AG09319 (cell line): ENCODE data around the gene MFAP3L.

Source experiments
- DNase-seq: peaks from one replicate; pipeline ENCODE4 v3.0.0-alpha.2; 2010; ENCODE audit warnings: low read depth; ENCODE audit errors: extremely low read depth
- CTCF ChIP-seq: IDR thresholded peaks from 2 replicates; pipeline ENCODE4 v1.5.1; 2011; ENCODE audit warnings: low read depth, mild to moderate bottlenecking, inconsistent platforms, low read length, moderate library complexity

Gene MFAP3L

GRCh38 chr4:170026253-170027021 is at the start of gene MFAP3L:
TSS of gene MFAP3L (minus strand) at chr4:170026395. CDS start at chr4:170005877, 20,518 bp downstream.
- no peak; the same call in 1 of the 2 replicates for TF ChIP-seq CTCF
- peak; percentile 78 for DNase-seq

GRCh38 chr4:170071196-170071595 is 45.0 kb upstream of the MFAP3L start:
- no peak for TF ChIP-seq CTCF
- no peak for DNase-seq

- no peak for DNase-seq
- TF ChIP-seq CTCF, result no peak
These were observed 42.4 kb upstream of the MFAP3L start for GRCh38 chr4:170068438-170069128.

- no peak for DNase-seq
- TF ChIP-seq CTCF, result no peak
These were observed 33.2 kb upstream of the MFAP3L start for GRCh38 chr4:170059421-170059820.

- TF ChIP-seq CTCF, result no peak
- no peak for DNase-seq
These were observed 32.6 kb upstream of the MFAP3L start for GRCh38 chr4:170058826-170059225.

GRCh38 chr4:170057866-170058265 is 31.7 kb upstream of the MFAP3L start:
- DNase-seq, result no peak

More at GRCh38 chr4:170057866-170058265, 31.7 kb upstream of the MFAP3L start:
- TF ChIP-seq CTCF, result no peak
